NCI-H774 (cell line): ENCODE results near the gene SMTNL2.
"Not testable (repeated sequence)": the region's sequence is repeated elsewhere in the genome, so short reads cannot be mapped to it uniquely, and the experiment has no call there.

Experiments
- DNase-seq: peaks from one replicate; lab custom pipeline; 2025; lab: John Stamatoyannopoulos, UW

Gene SMTNL2

GRCh38 chr17:4585638-4585994 is 1.3 kb downstream of the SMTNL2 start:
- no peak for DNase-seq

- no peak for DNase-seq
Measured at GRCh38 chr17:4586043-4586442, 1.7 kb downstream of the SMTNL2 start.

GRCh38 chr17:4587195-4587594 is 2.9 kb downstream of the SMTNL2 start:
- DNase-seq: no peak

- DNase-seq: no peak
Measured at GRCh38 chr17:4587803-4588202, 3.5 kb downstream of the SMTNL2 start.

- DNase-seq: no peak
Measured at GRCh38 chr17:4588391-4588790, 4.1 kb downstream of the SMTNL2 start.

GRCh38 chr17:4588898-4589625 is 4.7 kb downstream of the SMTNL2 start:
- DNase-seq: no peak

GRCh38 chr17:4590042-4590441 is 5.7 kb downstream of the SMTNL2 start:
- DNase-seq: not testable (repeated sequence)

- no peak for DNase-seq
Measured at GRCh38 chr17:4590981-4591453, 6.7 kb downstream of the SMTNL2 start.

GRCh38 chr17:4591529-4591928 is 7.2 kb downstream of the SMTNL2 start:
- DNase-seq: no peak

GRCh38 chr17:4592240-4593005 is 8.1 kb downstream of the SMTNL2 start:
- DNase-seq: no peak

- DNase-seq: no peak
Measured at GRCh38 chr17:4593021-4593421, 8.7 kb downstream of the SMTNL2 start.

GRCh38 chr17:4594406-4594805 is 10.1 kb downstream of the SMTNL2 start:
- DNase-seq: no peak

- DNase-seq: no peak
Measured at GRCh38 chr17:4594931-4595684, 10.8 kb downstream of the SMTNL2 start.

GRCh38 chr17:4595685-4596342 is 11.5 kb downstream of the SMTNL2 start:
- DNase-seq: not testable (repeated sequence)

GRCh38 chr17:4596636-4597380 is 12.5 kb downstream of the SMTNL2 start:
- no peak for DNase-seq

- no peak for DNase-seq
Measured at GRCh38 chr17:4597975-4598374, 13.6 kb downstream of the SMTNL2 start.

GRCh38 chr17:4598776-4599504 is 14.6 kb downstream of the SMTNL2 start:
- no peak for DNase-seq

- no peak for DNase-seq
Measured at GRCh38 chr17:4599505-4600281, 15.4 kb downstream of the SMTNL2 start.

- no peak for DNase-seq
Measured at GRCh38 chr17:4600563-4600962, 16.2 kb downstream of the SMTNL2 start.

GRCh38 chr17:4601326-4601725 is 17.0 kb downstream of the SMTNL2 start:
- DNase-seq: no peak
